Left lung (tissue), 14 donors: ENCODE results near the gene FKBP8. TPM values are rescaled to one million over a fixed set of nuclear protein-coding genes. Genes with fewer than 3 reads are reported as not detected.
A peak's percentile ranks its signal among the peaks of the same experiment; 100 is the strongest.
"Not testable (repeated sequence)": the region's sequence is repeated elsewhere in the genome, so short reads cannot be mapped to it uniquely, and the experiment has no call there.

ENCODE experiments used
- ATAC-seq: fragments of 200-7000 bp; cut with Tn5 transposase; one replicate; pipeline ENCODE4 v1.9.1; 2020; ENCODE audit warnings: moderate library complexity
- DNase-seq, 4 donors: peaks; one replicate each; pipeline ENCODE4 v3.0.0-alpha.2; 2013 to 2020
- H3K27ac ChIP-seq, 2 donors: fragments of 200-600 bp; sonication (generic) in 1 of 2; one replicate each; pipeline versions ENCODE4 v1.5.0 to v1.8.0; 2020 to 2021
- H3K27me3 ChIP-seq, 2 donors: fragments of 200-600 bp; sonication (generic) in 1 of 2; one replicate each; pipeline versions ENCODE4 v1.5.0 to v1.8.0; 2020 to 2021
- H3K36me3 ChIP-seq, 2 donors: fragments of 200-600 bp; sonication (generic) in 1 of 2; one replicate each; pipeline versions ENCODE4 v1.5.0 to v1.8.0; 2020 to 2021
- H3K4me1 ChIP-seq, 2 donors: fragments of 200-600 bp; one replicate each; pipeline ENCODE4 v1.8.0; 2021
- H3K4me3 ChIP-seq, 2 donors: fragments of 200-600 bp; sonication (generic) in 1 of 2; one replicate each; pipeline versions ENCODE4 v1.5.0 to v1.8.0; 2020 to 2021; ENCODE audit warnings: mild to moderate bottlenecking in 1 of 2
- H3K9me3 ChIP-seq, 2 donors: fragments of 200-600 bp; sonication (generic) in 1 of 2; one replicate each; pipeline versions ENCODE4 v1.5.0 to v1.8.0; 2020 to 2021
- CTCF ChIP-seq, 2 donors: fragments of 200-600 bp; sonication (generic) in 1 of 2; IDR thresholded peaks; one replicate each; pipeline versions ENCODE4 v1.5.0 to v1.8.0; 2021; ENCODE audit warnings: antibody characterized with exemption in 2 of 2
- intact Hi-C, 2 donors: fragments of 100-400 bp; cut with DNase I; formaldehyde crosslinking; loops; one replicate each; pipeline versions ENCODE4 v1.11.2 to v1.14.2; 2022
- long read RNA-seq, 12 donors: library from polyadenylated mRNA in 2 of 12; unstranded in 2 of 12; transcript quantifications; one replicate each; pipeline ENCODE4 v2.0.0 and lab custom pipeline, GENCODE V29; 2019 to 2026
- polyA plus RNA-seq, 6 donors: library from polyadenylated mRNA; unstranded; fragments of 120-200 nt; gene quantifications; one replicate each; pipeline ENCODE4 v1.2.1, GENCODE V29; 2013; ENCODE audit not compliant: insufficient read length in 6 of 6
- total RNA-seq, 2 donors: library from RNA; stranded (reverse); fragmentation: NEBNext Ultra II Directional; extraction: Animal tissue kit (Norgen Biotek cat#: 25700); gene quantifications; one replicate each; pipeline ENCODE4 v1.2.1, GENCODE V29; 2021
- donor health status: DM: no; HTN: yes; CAD: no.
- donor health status: DM: no; HTN: no; CAD: no.

Gene FKBP8
- total RNA-seq: 100 to 1,000 TPM; 176 to 195 TPM
- polyA plus RNA-seq: 100 to 1,000 TPM; 191 to 232 (median 218) TPM
- long read RNA-seq, donor 1, transcript FKBP8-213 (9 exons, 1,849 nt): major isoform, 88 of 356 reads
- long read RNA-seq, donor 1, transcript FKBP8-201 (9 exons, 1,710 nt): minor isoform, 39 of 356 reads
- long read RNA-seq, donor 1, transcript FKBP8-209 (9 exons, 1,781 nt): minor isoform, 35 of 356 reads
- long read RNA-seq, donor 1, partial matches to known transcripts: 169 of 356 reads
- long read RNA-seq, donor 1, other reads (novel, unspliced or antisense): 20 of 356 reads
- long read RNA-seq, donor 2, transcript FKBP8-209 (9 exons, 1,781 nt): minor isoform, 33 of 157 reads
- long read RNA-seq, donor 2, transcript FKBP8-213 (9 exons, 1,849 nt): major isoform, 36 of 157 reads
- long read RNA-seq, donor 2, transcript FKBP8-201 (9 exons, 1,710 nt): minor isoform, 19 of 157 reads
- long read RNA-seq, donor 2, partial matches to known transcripts: 56 of 157 reads
- long read RNA-seq, donor 2, other reads (novel, unspliced or antisense): 10 of 157 reads
- long read RNA-seq, donor 3, transcript FKBP8-213 (9 exons, 1,849 nt): major isoform, 39 of 101 reads
- long read RNA-seq, donor 3, transcript FKBP8-209 (9 exons, 1,781 nt): minor isoform, 25 of 101 reads
- long read RNA-seq, donor 3, transcript FKBP8-201 (9 exons, 1,710 nt): minor isoform, 13 of 101 reads
- long read RNA-seq, donor 3, partial matches to known transcripts: 16 of 101 reads
- long read RNA-seq, donor 3, other reads (novel, unspliced or antisense): 6 of 101 reads
- long read RNA-seq, donor 4, partial matches to known transcripts: 2 of 4 reads
- long read RNA-seq, donor 4, other reads (novel, unspliced or antisense): 1 of 4 reads
- long read RNA-seq, donor 5, transcript FKBP8-201 (9 exons, 1,710 nt): minor isoform, 21 of 160 reads
- long read RNA-seq, donor 5, transcript FKBP8-209 (9 exons, 1,781 nt): minor isoform, 21 of 160 reads
- long read RNA-seq, donor 5, transcript FKBP8-213 (9 exons, 1,849 nt): major isoform, 39 of 160 reads
- long read RNA-seq, donor 5, partial matches to known transcripts: 64 of 160 reads
- long read RNA-seq, donor 5, other reads (novel, unspliced or antisense): 12 of 160 reads
- long read RNA-seq, donor 6, transcript FKBP8-209 (9 exons, 1,781 nt): minor isoform, 23 of 141 reads
- long read RNA-seq, donor 6, transcript FKBP8-201 (9 exons, 1,710 nt): minor isoform, 26 of 141 reads
- long read RNA-seq, donor 6, transcript FKBP8-213 (9 exons, 1,849 nt): major isoform, 45 of 141 reads
- long read RNA-seq, donor 6, partial matches to known transcripts: 30 of 141 reads
- long read RNA-seq, donor 6, other reads (novel, unspliced or antisense): 15 of 141 reads
- long read RNA-seq, donor 7, transcript FKBP8-209 (9 exons, 1,781 nt): minor isoform, 8 of 82 reads
- long read RNA-seq, donor 7, transcript FKBP8-201 (9 exons, 1,710 nt): minor isoform, 19 of 82 reads
- long read RNA-seq, donor 7, transcript FKBP8-213 (9 exons, 1,849 nt): major isoform, 28 of 82 reads
- long read RNA-seq, donor 7, partial matches to known transcripts: 23 of 82 reads
- long read RNA-seq, donor 7, other reads (novel, unspliced or antisense): 0 of 82 reads
- long read RNA-seq, donor 8, transcript FKBP8-213 (9 exons, 1,849 nt): major isoform, 46 of 2,311 reads
- long read RNA-seq, donor 8, transcript FKBP8-209 (9 exons, 1,781 nt): minor isoform, 29 of 2,311 reads
- long read RNA-seq, donor 8, transcript FKBP8-201 (9 exons, 1,710 nt): minor isoform, 26 of 2,311 reads
- long read RNA-seq, donor 8, partial matches to known transcripts: 1,149 of 2,311 reads
- long read RNA-seq, donor 8, other reads (novel, unspliced or antisense): 1,057 of 2,311 reads
- long read RNA-seq, donor 9, partial matches to known transcripts: 0 of 1 reads
- long read RNA-seq, donor 9, other reads (novel, unspliced or antisense): 0 of 1 reads
- long read RNA-seq, donor 10, partial matches to known transcripts: 2 of 4 reads
- long read RNA-seq, donor 10, other reads (novel, unspliced or antisense): 1 of 4 reads
- long read RNA-seq, donor 11: 0 reads
- long read RNA-seq, donor 12, transcript FKBP8-201 (9 exons, 1,710 nt): minor isoform, 15 of 134 reads
- long read RNA-seq, donor 12, transcript FKBP8-213 (9 exons, 1,849 nt): major isoform, 48 of 134 reads
- long read RNA-seq, donor 12, transcript FKBP8-209 (9 exons, 1,781 nt): minor isoform, 16 of 134 reads
- long read RNA-seq, donor 12, partial matches to known transcripts: 40 of 134 reads
- long read RNA-seq, donor 12, other reads (novel, unspliced or antisense): 9 of 134 reads

- Histone ChIP-seq H3K36me3 (peaks cover 0 to 36% of the 10 kb centered on the region in 2 donors), H3K4me1 (peaks cover 0 to 27% of the 10 kb centered on the region in 2 donors), H3K27ac (peak within 1 kb of the TSS; percentile 79 to 89), H3K9me3 (no peaks in the 10 kb centered on the region), H3K4me3 (peak within 1 kb of the TSS; percentile 31 to 49), H3K27me3 (no peaks in the 10 kb centered on the region)
- peak; percentile 86 to 96 (median 95) for DNase-seq
- ATAC-seq: peak; percentile 99
- intact Hi-C loops: no loop called here
- no peak for TF ChIP-seq CTCF (IDR thresholded peaks at IDR 0.05)
Observed at GRCh38 chr19:18542941-18543813, at the start of gene FKBP8. FKBP8 (minus strand) TSS chr19:18543573; CDS start chr19:18541970, 1,603 bp downstream.

- H3K27ac ChIP-seq, H3K4me3 ChIP-seq, H3K9me3 ChIP-seq, ATAC-seq, DNase-seq: not testable (repeated sequence)
- peaks cover 0 to 42% of the 10 kb centered on the region in 2 donors for H3K27me3 ChIP-seq
- intact Hi-C loops: loop anchor here in 1 of 2 donors (10.0 kb wide), 1 partner anchor 82 kb away; no protein-coding TSS in a partner anchor
- H3K4me1 ChIP-seq: peaks cover 16 to 45% of the 10 kb centered on the region in 2 donors
- peaks cover 0 to 10% of the 10 kb centered on the region in 2 donors for H3K36me3 ChIP-seq
Observed at GRCh38 chr19:18592732-18593131, 49.4 kb upstream of the FKBP8 start.

- ATAC-seq: no peak
- TF ChIP-seq CTCF (IDR thresholded peaks at IDR 0.05): no peak
Observed at GRCh38 chr19:18591735-18592385, 48.5 kb upstream of the FKBP8 start.

More at GRCh38 chr19:18591735-18592385, 48.5 kb upstream of the FKBP8 start:
- Histone ChIP-seq H3K27ac (no peak overlapping the region), H3K4me3 (no peak overlapping the region), H3K9me3 (no peaks in the 10 kb centered on the region), H3K36me3 (peaks cover 0 to 10% of the 10 kb centered on the region in 2 donors), H3K4me1 (peaks cover 16 to 45% of the 10 kb centered on the region in 2 donors), H3K27me3 (peaks cover 0 to 34% of the 10 kb centered on the region in 2 donors)
- intact Hi-C loops: loop anchor here in 1 of 2 donors (10.0 kb wide), 1 partner anchor 83 kb away; no protein-coding TSS in a partner anchor
- no peak for DNase-seq
